Neural progenitor cell (in vitro differentiated cells): Measurements from ENCODE around the gene TCTA. TPM values are rescaled to one million over a fixed set of nuclear protein-coding genes. Genes with fewer than 3 reads are reported as not detected.
A peak's percentile ranks its signal among the peaks of the same experiment; 100 is the strongest.

Experiments used
- DNase-seq: peaks from one replicate; pipeline ENCODE4 v3.0.0-alpha.2; 2016; ENCODE audit warnings: low spot score
- H2AFZ ChIP-seq: fragments of 200-600 bp; sonication (generic); replicated peaks from 2 replicates; pipeline ENCODE4 v1.6.1; 2016; ENCODE audit warnings: antibody characterized with exemption
- H3F3A ChIP-seq: fragments of 200-600 bp; sonication (generic); 2 replicates; pipeline ENCODE4 v1.6.1; 2016; ENCODE audit warnings: antibody characterized with exemption, low read depth
- H3K27ac ChIP-seq: fragments of 200-600 bp; sonication (generic); 2 replicates; pipeline ENCODE4 v1.5.1; 2016; ENCODE audit warnings: mild to moderate bottlenecking
- H3K27me3 ChIP-seq: fragments of 200-600 bp; sonication (generic); 2 replicates; pipeline ENCODE4 v1.6.1; 2016; ENCODE audit warnings: mild to moderate bottlenecking, moderate library complexity
- H3K36me3 ChIP-seq: fragments of 200-600 bp; sonication (generic); 2 replicates; pipeline ENCODE4 v1.5.1; 2016
- H3K4me1 ChIP-seq: fragments of 200-600 bp; sonication (generic); 2 replicates; pipeline ENCODE4 v1.6.1; 2016; ENCODE audit warnings: mixed run types
- H3K4me2 ChIP-seq: fragments of 200-600 bp; sonication (generic); 2 replicates; pipeline ENCODE4 v1.6.1; 2016
- H3K4me3 ChIP-seq: fragments of 200-600 bp; sonication (generic); 2 replicates; pipeline ENCODE4 v1.5.1; 2016
- H3K79me2 ChIP-seq: fragments of 200-600 bp; sonication (generic); 2 replicates; pipeline ENCODE4 v1.6.1; 2016; ENCODE audit warnings: low read depth
- H3K9ac ChIP-seq: fragments of 200-600 bp; sonication (generic); 2 replicates; pipeline ENCODE4 v1.6.1; 2016
- H3K9me3 ChIP-seq: fragments of 200-600 bp; sonication (generic); 2 replicates; pipeline ENCODE4 v1.5.1; 2016; ENCODE audit warnings: low read depth
- H4K20me1 ChIP-seq: fragments of 200-600 bp; sonication (generic); 2 replicates; pipeline ENCODE4 v1.6.1; 2016; ENCODE audit warnings: low read depth
- H3K27ac Mint-ChIP-seq: 3 replicates; pipeline ENCODE4 v1.8.0; 2021; ENCODE audit warnings: mixed read lengths
- H3K27me3 Mint-ChIP-seq: 2 replicates; pipeline ENCODE4 v1.8.0; 2022; ENCODE audit warnings: low read depth, mild to moderate bottlenecking, inconsistent platforms, moderate library complexity, mixed read lengths; ENCODE audit not compliant: insufficient read depth
- H3K36me3 Mint-ChIP-seq: 3 replicates; pipeline ENCODE4 v1.8.0; 2021; ENCODE audit warnings: mixed read lengths
- H3K4me1 Mint-ChIP-seq: 3 replicates; pipeline ENCODE4 v1.8.0; 2021; ENCODE audit warnings: mixed read lengths
- H3K4me3 Mint-ChIP-seq: 3 replicates; pipeline ENCODE4 v1.8.0; 2021; ENCODE audit warnings: mild to moderate bottlenecking, moderate library complexity, mixed read lengths
- H3K9me3 Mint-ChIP-seq: 3 replicates; pipeline ENCODE4 v1.8.0; 2020; ENCODE audit warnings: mixed read lengths
- EZH2 ChIP-seq: fragments of 200-600 bp; sonication (generic); IDR thresholded peaks from 2 replicates; pipeline ENCODE4 v1.6.1; 2017; ENCODE audit warnings: antibody characterized with exemption, mild to moderate bottlenecking, moderate library complexity
- EZH2phosphoT487 ChIP-seq: fragments of 200-600 bp; sonication (generic); IDR thresholded peaks from 2 replicates; pipeline ENCODE4 v1.6.1; 2017; ENCODE audit warnings: antibody characterized with exemption
- total RNA-seq: library from RNA; depleted of rRNA; stranded (reverse); fragments of >200 nt; gene quantifications from 2 replicates; pipeline ENCODE4 v1.2.3, GENCODE V29; 2015; ENCODE audit warnings: low replicate concordance
- TF ChIP-seq, protein P1 (sequence below): fragments of 200-600 bp; sonication (generic); IDR thresholded peaks from 2 replicates; pipeline ENCODE4 v1.5.1; 2017; ENCODE audit warnings: antibody characterized with exemption, mild to moderate bottlenecking

The TCTA gene
- total RNA-seq, 1 donor from 2014 or later = 1.4 TPM

DNA sequence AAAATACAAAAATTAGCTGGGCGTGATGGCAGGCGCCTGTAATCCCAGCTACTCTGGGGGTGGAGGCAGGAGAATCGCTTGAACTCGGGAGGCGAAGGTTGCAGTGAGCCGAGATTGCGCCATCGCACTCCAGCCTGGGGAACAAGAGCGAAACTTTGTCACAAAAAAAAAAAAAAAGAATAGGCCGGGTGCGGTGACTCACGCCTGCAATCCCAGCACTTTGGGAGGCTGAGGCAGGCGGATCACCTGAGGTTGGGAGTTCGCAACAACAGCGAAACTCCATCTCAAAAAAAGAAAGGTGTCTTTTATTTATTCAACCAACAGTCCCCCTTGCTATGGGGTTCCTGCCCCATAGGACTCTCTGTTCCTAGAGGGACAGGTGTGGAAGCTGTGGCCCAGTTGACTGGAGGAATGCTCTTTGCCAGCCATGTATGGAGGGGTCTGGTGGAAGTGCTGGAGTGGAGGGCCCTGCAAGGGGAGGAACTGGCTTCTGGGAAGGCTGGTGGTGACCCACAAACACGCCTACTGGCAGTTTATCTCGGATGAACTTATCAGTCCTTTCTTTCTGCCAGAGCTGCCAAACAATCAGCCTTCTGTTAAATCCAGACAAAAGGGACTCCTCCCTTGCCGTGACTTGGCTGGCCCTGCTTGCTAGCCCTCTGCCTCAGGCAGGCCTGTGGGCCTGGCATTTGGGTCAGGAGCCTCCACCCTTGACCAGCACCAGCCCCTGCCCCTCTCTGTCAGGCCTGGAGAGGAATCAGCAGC lies 53.2 kb downstream of the TCTA start:
- Histone ChIP-seq H3K36me3 (no peaks in the 10 kb centered on the region), H3K9me3 (no peaks in the 10 kb centered on the region), H3K79me2 (no peaks in the 10 kb centered on the region), H3K27ac (peak overlapping the region; percentile 69), H4K20me1 (no peaks in the 10 kb centered on the region), H3F3A (peaks cover 70% of the 10 kb centered on the region), H2AFZ (peak overlapping the region; percentile 84), H3K4me1 (peaks cover 50% of the 10 kb centered on the region), H3K4me2 (peak overlapping the region; percentile 23), H3K27me3 (no peaks in the 10 kb centered on the region), H3K4me3 (no peak overlapping the region), H3K9ac (no peak overlapping the region)
- TF ChIP-seq, protein P1, sequence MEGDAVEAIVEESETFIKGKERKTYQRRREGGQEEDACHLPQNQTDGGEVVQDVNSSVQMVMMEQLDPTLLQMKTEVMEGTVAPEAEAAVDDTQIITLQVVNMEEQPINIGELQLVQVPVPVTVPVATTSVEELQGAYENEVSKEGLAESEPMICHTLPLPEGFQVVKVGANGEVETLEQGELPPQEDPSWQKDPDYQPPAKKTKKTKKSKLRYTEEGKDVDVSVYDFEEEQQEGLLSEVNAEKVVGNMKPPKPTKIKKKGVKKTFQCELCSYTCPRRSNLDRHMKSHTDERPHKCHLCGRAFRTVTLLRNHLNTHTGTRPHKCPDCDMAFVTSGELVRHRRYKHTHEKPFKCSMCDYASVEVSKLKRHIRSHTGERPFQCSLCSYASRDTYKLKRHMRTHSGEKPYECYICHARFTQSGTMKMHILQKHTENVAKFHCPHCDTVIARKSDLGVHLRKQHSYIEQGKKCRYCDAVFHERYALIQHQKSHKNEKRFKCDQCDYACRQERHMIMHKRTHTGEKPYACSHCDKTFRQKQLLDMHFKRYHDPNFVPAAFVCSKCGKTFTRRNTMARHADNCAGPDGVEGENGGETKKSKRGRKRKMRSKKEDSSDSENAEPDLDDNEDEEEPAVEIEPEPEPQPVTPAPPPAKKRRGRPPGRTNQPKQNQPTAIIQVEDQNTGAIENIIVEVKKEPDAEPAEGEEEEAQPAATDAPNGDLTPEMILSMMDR = no peak
- TF ChIP-seq EZH2 = no peak
- no peak for TF ChIP-seq EZH2phosphoT487
- no peak overlapping the region for H3K27ac Mint-ChIP-seq
- DNase-seq = peak; percentile 37
- no peaks in the 10 kb centered on the region for H3K9me3 Mint-ChIP-seq
- H3K36me3 Mint-ChIP-seq = no peaks in the 10 kb centered on the region
- H3K4me3 Mint-ChIP-seq = no peak overlapping the region
- peaks cover 9% of the 10 kb centered on the region for H3K27me3 Mint-ChIP-seq
- peaks cover 37% of the 10 kb centered on the region for H3K4me1 Mint-ChIP-seq

Other genes starting within 250 kb of the TCTA start
- gene CCDC71, start 246.1 kb upstream of the TCTA start, total RNA-seq = 18.8 and 41.9 TPM in 2 replicates
- 14.8 and 45.1 TPM in 2 replicates for gene KLHDC8B, start 240.8 kb upstream of the TCTA start, total RNA-seq
- 3.0 and 3.4 TPM in 2 replicates for gene C3orf62, start 135.2 kb upstream of the TCTA start, total RNA-seq
- gene USP4, start 72.4 kb upstream of the TCTA start, total RNA-seq = 17.7 and 21.0 TPM in 2 replicates
- 70.8 and 165 TPM in 2 replicates for gene GPX1, start 54.1 kb upstream of the TCTA start, total RNA-seq
- 449 and 460 TPM in 2 replicates for gene RHOA, start 447 bp upstream of the TCTA start, total RNA-seq
- 35.4 and 46.0 TPM in 2 replicates for gene AMT, start 10.1 kb downstream of the TCTA start, total RNA-seq
- gene NICN1, start 16.9 kb downstream of the TCTA start, total RNA-seq = 6.6 and 12.4 TPM in 2 replicates
- gene DAG1, start 57.8 kb downstream of the TCTA start, total RNA-seq = 67.5 and 94.5 TPM in 2 replicates
- gene BSN, start 142.1 kb downstream of the TCTA start, total RNA-seq = 0.17 and 0.53 TPM in 2 replicates